ENCODE measurements around the gene NMBR.
"Not testable (repeated sequence)": the region's sequence is repeated elsewhere in the genome, so short reads cannot be mapped to it uniquely, and the experiment has no call there.

Gene NMBR

GRCh38 chr6:142146828-142147662, at the start of gene NMBR, which contains the start of gene VTA1:
Gene NMBR (minus strand): TSS chr6:142147122. CDS start chr6:142088658, 58,464 bp downstream.
Gene VTA1 (plus strand): TSS chr6:142147263. CDS start chr6:142147288, 25 bp downstream.
- peak; percentile 100 for DNase-seq

- DNase-seq, result peak; percentile 15
Observed at GRCh38 chr6:142195862-142196541, 49.1 kb upstream of the NMBR start.

- no peak for DNase-seq
Observed at GRCh38 chr6:142193621-142194020, 46.7 kb upstream of the NMBR start.

GRCh38 chr6:142192343-142192742, 45.4 kb upstream of the NMBR start:
- DNase-seq, result no peak

- no peak for DNase-seq
Observed at GRCh38 chr6:142189057-142189456, 42.1 kb upstream of the NMBR start.

- DNase-seq, result not testable (repeated sequence)
Observed at GRCh38 chr6:142188341-142188740, 41.4 kb upstream of the NMBR start.

GRCh38 chr6:142187209-142187608, 40.3 kb upstream of the NMBR start:
- DNase-seq, result peak; percentile 67

GRCh38 chr6:142185641-142186040, 38.7 kb upstream of the NMBR start:
- DNase-seq, result no peak

GRCh38 chr6:142184307-142184706, 37.4 kb upstream of the NMBR start:
- DNase-seq, result no peak

- DNase-seq, result no peak
Observed at GRCh38 chr6:142183351-142183750, 36.4 kb upstream of the NMBR start.

- no peak for DNase-seq
Observed at GRCh38 chr6:142182004-142182403, 35.1 kb upstream of the NMBR start.

GRCh38 chr6:142178129-142178528, 31.2 kb upstream of the NMBR start:
- DNase-seq, result no peak

- no peak for DNase-seq
Observed at GRCh38 chr6:142174703-142175102, 27.8 kb upstream of the NMBR start.

GRCh38 chr6:142173980-142174379, 27.1 kb upstream of the NMBR start:
- DNase-seq, result no peak

GRCh38 chr6:142172758-142173157, 25.8 kb upstream of the NMBR start:
- no peak for DNase-seq

GRCh38 chr6:142171351-142171750, 24.4 kb upstream of the NMBR start:
- no peak for DNase-seq

- no peak for DNase-seq
Observed at GRCh38 chr6:142167486-142167885, 20.6 kb upstream of the NMBR start.

- no peak for DNase-seq
Observed at GRCh38 chr6:142167071-142167470, 20.1 kb upstream of the NMBR start.

GRCh38 chr6:142165227-142165626, 18.3 kb upstream of the NMBR start:
- no peak for DNase-seq

- DNase-seq, result no peak
Observed at GRCh38 chr6:142162780-142163179, 15.9 kb upstream of the NMBR start.

- DNase-seq, result not testable (repeated sequence)
Observed at GRCh38 chr6:142156758-142157068, 9.8 kb upstream of the NMBR start.

GRCh38 chr6:142155895-142156757, 9.2 kb upstream of the NMBR start:
- peak; percentile 29 for DNase-seq

GRCh38 chr6:142155091-142155490, 8.2 kb upstream of the NMBR start:
- DNase-seq, result peak; percentile 45

Measured in fibroblast of skin of right biceps (primary cell).